Aorta (tissue), 5 donors: ENCODE measurements around the gene RMC1. TPM values are rescaled to one million over a fixed set of nuclear protein-coding genes. Genes with fewer than 3 reads are reported as not detected.

ENCODE experiments used
- ATAC-seq: fragments of 200-7000 bp; cut with Tn5 transposase; one replicate; pipeline ENCODE4 v1.9.1; 2022; ENCODE audit warnings: moderate library complexity; ENCODE audit not compliant: low FRiP score
- DNase-seq, 2 donors: peaks; one replicate each; pipeline ENCODE4 v3.0.0-alpha.2; 2020
- H3K27ac ChIP-seq, 2 donors: one replicate each; pipeline ENCODE4 v1.5.1; 2013; ENCODE audit warnings: low read length in 2 of 2, mild to moderate bottlenecking in 2 of 2, moderate library complexity in 2 of 2, control low read depth in 1 of 2, inconsistent platforms in 1 of 2, low read depth in 1 of 2
- H3K27me3 ChIP-seq, 2 donors: one replicate each; pipeline ENCODE4 v1.6.1; 2013; ENCODE audit warnings: control low read depth in 1 of 2, low read length in 1 of 2, mild to moderate bottlenecking in 1 of 2, moderate library complexity in 1 of 2; ENCODE audit not compliant: insufficient read depth in 2 of 2, control insufficient read depth in 1 of 2
- H3K36me3 ChIP-seq, 2 donors: one replicate each; pipeline ENCODE4 v1.6.1; 2013; ENCODE audit warnings: control low read depth in 1 of 2, low read length in 1 of 2, mild to moderate bottlenecking in 1 of 2; ENCODE audit not compliant: insufficient read depth in 2 of 2, control insufficient read depth in 1 of 2
- H3K4me1 ChIP-seq, 2 donors: one replicate each; pipeline ENCODE4 v1.6.1; 2013; ENCODE audit warnings: low read length in 2 of 2, control low read depth in 1 of 2, mild to moderate bottlenecking in 1 of 2, moderate library complexity in 1 of 2; ENCODE audit not compliant: insufficient read depth in 2 of 2, control insufficient read depth in 1 of 2
- H3K4me3 ChIP-seq, 2 donors: one replicate each; pipeline ENCODE4 v1.5.1; 2013; ENCODE audit warnings: low read length in 2 of 2, control low read depth in 1 of 2, mild to moderate bottlenecking in 1 of 2
- H3K9me3 ChIP-seq: one replicate; pipeline ENCODE4 v1.6.1; 2013; ENCODE audit warnings: mild to moderate bottlenecking, low read length; ENCODE audit not compliant: control insufficient read depth
- WGBS, 2 donors: extraction: QIAGEN DNeasy Blood & Tissue Kit; methylation state at CpG; one replicate each; pipeline ENCODE4 v1.1.7; 2013; 5-methylcytosine and 5-hydroxymethylcytosine counted together
- intact Hi-C, 2 donors: fragments of 100-400 bp; cut with DNase I; formaldehyde crosslinking; loops; one replicate each; pipeline versions ENCODE4 v1.14.2 to v1.15.0; 2022
- polyA plus RNA-seq, 2 donors: library from polyadenylated mRNA; stranded (reverse); fragments of 200-250 nt; gene quantifications; one replicate each; pipeline ENCODE4 v1.2.3, GENCODE V29; 2013
- total RNA-seq, 2 donors: library from RNA; stranded (reverse); fragmentation: NEBNext Ultra II Directional; extraction: Animal tissue kit (Norgen Biotek cat#: 25700); gene quantifications; one replicate each; pipeline ENCODE4 v1.2.1, GENCODE V29; 2021
- donor health status: healthy with polysubstance abuse.
- donor health status: Bipolar disorder and iron deficiency.
- donor health status: DM: no; HTN: no; CAD: no.
- donor health status: DM: no; HTN: no; CAD: no.
- donor health status: DM: yes; HTN: yes; CAD: no.

RMC1 gene
- total and polyA plus RNA-seq, 4 donors, result 20.2 to 42.1 (median 28.2) TPM

- H3K4me1 ChIP-seq, result no peaks in the 10 kb centered on the region
- no peaks in the 10 kb centered on the region for H3K27me3 ChIP-seq
- peak in 1 of 2 donors; percentile 31 for DNase-seq
- 55 to 60% methylated on average over 7 of the region's 7 CpGs for WGBS, 2 donors
- no peak overlapping the region for H3K4me3 ChIP-seq
- no peak for ATAC-seq
- no peaks in the 10 kb centered on the region for H3K9me3 ChIP-seq
- peak overlapping the region in 1 of 2 donors; percentile 22 for H3K27ac ChIP-seq
- peaks cover 9 to 16% of the 10 kb centered on the region in 2 donors for H3K36me3 ChIP-seq
- intact Hi-C loops, result loop anchor here in 1 of 2 donors (10.0 kb wide), 1 partner anchor 293 kb away; no protein-coding TSS in a partner anchor
Observed at GRCh38 chr18:23521907-23522306, 18.6 kb downstream of the RMC1 start.

- Histone ChIP-seq H3K27ac (no peak overlapping the region), H3K9me3 (no peaks in the 10 kb centered on the region), H3K4me1 (no peaks in the 10 kb centered on the region), H3K36me3 (peaks cover 16% of the 10 kb centered on the region in 2 donors), H3K27me3 (no peaks in the 10 kb centered on the region), H3K4me3 (no peak overlapping the region)
- DNase-seq, result peak in 1 of 2 donors; percentile 9
- intact Hi-C loops, result loop anchor here in 1 of 2 donors (10.0 kb wide), 1 partner anchor 291 kb away; no protein-coding TSS in a partner anchor
- 63 to 70% methylated on average over 12 of the region's 12 CpGs for WGBS, 2 donors
- no peak for ATAC-seq
Observed at GRCh38 chr18:23523429-23524212, 20.3 kb downstream of the RMC1 start.

GRCh38 chr18:23524213-23524707 is 20.9 kb downstream of the RMC1 start:
- intact Hi-C loops, result loop anchor here in 1 of 2 donors (10.0 kb wide), 1 partner anchor 291 kb away; no protein-coding TSS in a partner anchor
- DNase-seq (peak in 1 of 2 donors; percentile 59), ATAC-seq (no peak)
- WGBS, 2 donors, result 90% methylated on average over 14 of the region's 14 CpGs
- no peaks in the 10 kb centered on the region for H3K9me3 ChIP-seq
- no peaks in the 10 kb centered on the region for H3K4me1 ChIP-seq
- H3K36me3 ChIP-seq, result peaks cover 15 to 19% of the 10 kb centered on the region in 2 donors
- H3K27me3 ChIP-seq, result no peaks in the 10 kb centered on the region
- H3K27ac ChIP-seq, result no peak overlapping the region
- H3K4me3 ChIP-seq, result no peak overlapping the region

GRCh38 chr18:23526501-23527063 is 23.3 kb downstream of the RMC1 start:
- 92 to 95% methylated on average over 5 of the region's 5 CpGs for WGBS, 2 donors
- ATAC-seq, result no peak
- peak in 1 of 2 donors; percentile 41 for DNase-seq
- Histone ChIP-seq H3K27me3 (no peaks in the 10 kb centered on the region), H3K36me3 (peaks cover 18 to 26% of the 10 kb centered on the region in 2 donors), H3K27ac (no peak overlapping the region), H3K9me3 (no peaks in the 10 kb centered on the region), H3K4me3 (no peak overlapping the region), H3K4me1 (no peaks in the 10 kb centered on the region)
- intact Hi-C loops, result loop anchor here in 1 of 2 donors (10.0 kb wide), 1 partner anchor 288 kb away; no protein-coding TSS in a partner anchor

GRCh38 chr18:23528580-23529472 is 25.5 kb downstream of the RMC1 start:
- H3K4me1 ChIP-seq, result no peaks in the 10 kb centered on the region
- no peak overlapping the region for H3K4me3 ChIP-seq
- intact Hi-C loops, result loop anchor here in 1 of 2 donors (10.0 kb wide), 1 partner anchor 286 kb away; no protein-coding TSS in a partner anchor
- no peaks in the 10 kb centered on the region for H3K27me3 ChIP-seq
- WGBS, 2 donors, result 87 to 89% methylated on average over 20 of the region's 20 CpGs
- ATAC-seq (peak; percentile 77), DNase-seq (peak; percentile 68 to 76)
- no peak overlapping the region for H3K27ac ChIP-seq
- H3K36me3 ChIP-seq, result peaks cover 21 to 26% of the 10 kb centered on the region in 2 donors
- no peaks in the 10 kb centered on the region for H3K9me3 ChIP-seq

GRCh38 chr18:23529604-23530003 is 26.3 kb downstream of the RMC1 start:
- H3K4me3 ChIP-seq, result no peak overlapping the region
- DNase-seq (no peak), ATAC-seq (no peak)
- H3K4me1 ChIP-seq, result no peaks in the 10 kb centered on the region
- intact Hi-C loops, result loop anchor here in 1 of 2 donors (10.0 kb wide), 1 partner anchor 285 kb away; no protein-coding TSS in a partner anchor
- H3K27ac ChIP-seq, result no peak overlapping the region
- 85 to 91% methylated on average over 3 of the region's 3 CpGs for WGBS, 2 donors
- no peaks in the 10 kb centered on the region for H3K9me3 ChIP-seq
- H3K36me3 ChIP-seq, result peaks cover 21 to 30% of the 10 kb centered on the region in 2 donors
- no peaks in the 10 kb centered on the region for H3K27me3 ChIP-seq

GRCh38 chr18:23530195-23530594 is 26.9 kb downstream of the RMC1 start:
- peaks cover 22 to 30% of the 10 kb centered on the region in 2 donors for H3K36me3 ChIP-seq
- DNase-seq, result peak in 1 of 2 donors; percentile 27
- H3K27ac ChIP-seq, result no peak overlapping the region
- H3K27me3 ChIP-seq, result no peaks in the 10 kb centered on the region
- 85 to 86% methylated on average over 7 of the region's 7 CpGs for WGBS, 2 donors
- no peaks in the 10 kb centered on the region for H3K4me1 ChIP-seq
- intact Hi-C loops, result no loop called here
- no peaks in the 10 kb centered on the region for H3K9me3 ChIP-seq
- ATAC-seq, result no peak
- H3K4me3 ChIP-seq, result no peak overlapping the region

- no peaks in the 10 kb centered on the region for H3K27me3 ChIP-seq
- H3K9me3 ChIP-seq, result no peaks in the 10 kb centered on the region
- WGBS, 2 donors, result 81 to 87% methylated on average over 13 of the region's 13 CpGs
- H3K4me3 ChIP-seq, result no peak overlapping the region
- H3K36me3 ChIP-seq, result peaks cover 21 to 22% of the 10 kb centered on the region in 2 donors
- H3K27ac ChIP-seq, result no peak overlapping the region
- intact Hi-C loops, result no loop called here
- ATAC-seq (no peak), DNase-seq (peak in 1 of 2 donors; percentile 25)
- H3K4me1 ChIP-seq, result no peaks in the 10 kb centered on the region
Observed at GRCh38 chr18:23531912-23532311, 28.6 kb downstream of the RMC1 start.
